HEK293 (cell line): ENCODE measurements around the gene SENP2.

ENCODE experiments used
- CTCF ChIA-PET: fragments of 350-600 bp; formaldehyde crosslinking; extraction: SDS; loops from one replicate; lab custom pipeline; 2021; ENCODE audit warnings: antibody characterized with exemption; lab: Yijun Ruan, JAX
- POLR2A ChIA-PET: fragments of 300-600 bp; formaldehyde crosslinking; extraction: SDS; loops from one replicate; lab custom pipeline; 2020; ENCODE audit warnings: antibody characterized with exemption, inconsistent platforms; lab: Yijun Ruan, JAX
- H3K27ac ChIP-seq: fragments of 200-500 bp; sonication (Bioruptor generic); 2 replicates; pipeline ENCODE4 v1.5.1; 2014; ENCODE audit warnings: low read depth, low read length, control low read depth, inconsistent platforms; ENCODE audit errors: extremely low read depth
- H3K36me3 ChIP-seq, 2 experiments: fragments of 200-500 bp in 1 of 2; sonication (Bioruptor generic) in 1 of 2; 1 replicate in 1 of 2; 2 replicates in 1 of 2; pipeline ENCODE4 v1.5.1; 2014 to 2017; ENCODE audit warnings: inconsistent platforms in 2 of 2, low read length in 2 of 2; ENCODE audit not compliant: control insufficient read depth in 2 of 2, insufficient read depth in 1 of 2
- H3K4me1 ChIP-seq: fragments of 200-500 bp; sonication (Bioruptor generic); 2 replicates; pipeline ENCODE4 v1.5.1; 2014; ENCODE audit warnings: mild to moderate bottlenecking, low read length, inconsistent platforms; ENCODE audit not compliant: control insufficient read depth, insufficient read depth
- H3K4me3 ChIP-seq: 2 replicates; pipeline ENCODE4 v1.5.1; 2011; ENCODE audit warnings: low read depth, mild to moderate bottlenecking, control low read depth, low read length, moderate library complexity
- H3K9me3 ChIP-seq: fragments of 200-500 bp; sonication (Bioruptor generic); 2 replicates; pipeline ENCODE4 v1.5.1; 2014; ENCODE audit warnings: low read depth, low read length, inconsistent platforms; ENCODE audit not compliant: control insufficient read depth, insufficient read depth
- GFI1B ChIP-seq: fragments of 450-650 bp; formaldehyde crosslinking; IDR thresholded peaks from 2 replicates; pipeline ENCODE4 v1.5.1; 2016; ENCODE audit warnings: missing biosample characterization, missing genetic modification characterization
- PRDM10 ChIP-seq: fragments of 450-650 bp; formaldehyde crosslinking; IDR thresholded peaks from 2 replicates; pipeline ENCODE4 v1.5.1; 2016; ENCODE audit warnings: missing biosample characterization, missing genetic modification characterization
- SALL2 ChIP-seq: fragments of 450-650 bp; formaldehyde crosslinking; IDR thresholded peaks from 2 replicates; pipeline ENCODE4 v1.5.0; 2017; ENCODE audit warnings: missing biosample characterization, mild to moderate bottlenecking, missing genetic modification characterization, borderline replicate concordance
- SETDB1 ChIP-seq: IDR thresholded peaks from one replicate; pipeline ENCODE4 v1.6.1; 2017; ENCODE audit warnings: mild to moderate bottlenecking, low read length, moderate library complexity, mixed read lengths; ENCODE audit not compliant: insufficient read length
- TRIM28 ChIP-seq: IDR thresholded peaks from 2 replicates; pipeline ENCODE4 v1.6.1; 2011; ENCODE audit warnings: low read length, control low read depth, borderline replicate concordance
- ZEB2 ChIP-seq: fragments of 450-650 bp; formaldehyde crosslinking; IDR thresholded peaks from 2 replicates; pipeline ENCODE4 v1.5.1; 2016; ENCODE audit warnings: missing biosample characterization, missing genetic modification characterization
- ZNF398 ChIP-seq: fragments of 450-650 bp; formaldehyde crosslinking; IDR thresholded peaks from 2 replicates; pipeline ENCODE4 v1.5.1; 2017; ENCODE audit warnings: missing biosample characterization, missing genetic modification characterization
- ZNF510 ChIP-seq: fragments of 450-650 bp; formaldehyde crosslinking; IDR thresholded peaks from 2 replicates; pipeline ENCODE4 v1.5.1; 2018; ENCODE audit warnings: mild to moderate bottlenecking, missing genetic modification characterization, missing biosample characterization; ENCODE audit not compliant: insufficient replicate concordance
- ZNF530 ChIP-seq: fragments of 450-650 bp; formaldehyde crosslinking; IDR thresholded peaks from 2 replicates; pipeline ENCODE4 v1.5.1; 2016; ENCODE audit warnings: low read depth, missing biosample characterization, missing genetic modification characterization
- ZNF555 ChIP-seq: fragments of 450-650 bp; formaldehyde crosslinking; conservative IDR thresholded peaks from 2 replicates; pipeline ENCODE4 v1.5.1; 2017; ENCODE audit warnings: missing biosample characterization, mild to moderate bottlenecking, missing genetic modification characterization, inconsistent platforms
- ZNF600 ChIP-seq: fragments of 450-650 bp; formaldehyde crosslinking; IDR thresholded peaks from 2 replicates; pipeline ENCODE4 v1.5.1; 2016; ENCODE audit warnings: missing biosample characterization, missing genetic modification characterization
- ZNF639 ChIP-seq: fragments of 450-650 bp; formaldehyde crosslinking; IDR thresholded peaks from 2 replicates; pipeline ENCODE4 v1.5.1; 2016; ENCODE audit warnings: missing biosample characterization, missing genetic modification characterization
- ZNF654 ChIP-seq: fragments of 450-650 bp; formaldehyde crosslinking; IDR thresholded peaks from 2 replicates; pipeline ENCODE4 v1.5.1; 2016; ENCODE audit warnings: low read depth, missing biosample characterization, missing genetic modification characterization
- ZNF660 ChIP-seq: fragments of 450-650 bp; IDR thresholded peaks from 2 replicates; pipeline ENCODE4 v1.5.1; 2018; ENCODE audit warnings: missing biosample characterization, mild to moderate bottlenecking, missing genetic modification characterization
- ZNF670 ChIP-seq: fragments of 450-650 bp; formaldehyde crosslinking; IDR thresholded peaks from 2 replicates; pipeline ENCODE4 v1.5.1; 2016; ENCODE audit warnings: missing biosample characterization, missing genetic modification characterization, low read depth
- ZNF707 ChIP-seq: fragments of 450-650 bp; formaldehyde crosslinking; IDR thresholded peaks from 2 replicates; pipeline ENCODE4 v1.5.1; 2016; ENCODE audit warnings: missing biosample characterization, missing genetic modification characterization
- ZNF791 ChIP-seq: fragments of 450-650 bp; formaldehyde crosslinking; IDR thresholded peaks from 2 replicates; pipeline ENCODE4 v1.5.1; 2016; ENCODE audit warnings: missing biosample characterization, missing genetic modification characterization

SENP2 gene

GRCh38 chr3:185677146-185677829 is 91.2 kb downstream of the SENP2 start:
- ChIA-PET CTCF (interaction anchor here (0.6 to 2.6 kb wide), 14 partner anchors 9 to 266 kb away, joined by 3 to 22 read pairs (median 4); no protein-coding TSS in a partner anchor), POLR2A (no interaction called here)
- no peak for TF ChIP-seq ZNF530
- TF ChIP-seq GFI1B (tag by site-specific recombination), result no peak
- TF ChIP-seq ZNF654 (tag by site-specific recombination), result peak; percentile 36
- peak; percentile 39; the same call in 1 of the 2 replicates for TF ChIP-seq ZNF660 (tag by site-specific recombination)
- TF ChIP-seq ZNF600, result no peak
- peaks cover 13 to 55% of the 10 kb centered on the region in 2 experiments for H3K36me3 ChIP-seq
- H3K9me3 ChIP-seq, result no peaks in the 10 kb centered on the region
- no peak overlapping the region for H3K4me3 ChIP-seq
- no peaks in the 10 kb centered on the region for H3K4me1 ChIP-seq
- no peak overlapping the region for H3K27ac ChIP-seq

- peaks cover 15 to 55% of the 10 kb centered on the region in 2 experiments for H3K36me3 ChIP-seq
- no peaks in the 10 kb centered on the region for H3K9me3 ChIP-seq
- no peaks in the 10 kb centered on the region for H3K4me1 ChIP-seq
- no peak overlapping the region for H3K27ac ChIP-seq
- no peak for TF ChIP-seq PRDM10 (tag by site-specific recombination)
- no peak for TF ChIP-seq ZNF707 (tag by site-specific recombination)
- no peak for TF ChIP-seq ZNF510
- no peak for TF ChIP-seq ZEB2 (tag by site-specific recombination)
- TF ChIP-seq ZNF398 (tag by site-specific recombination), result no peak
- no peak for TF ChIP-seq ZNF670
- TF ChIP-seq SALL2, result no peak
- TF ChIP-seq ZNF555, result no peak
- no peak for TF ChIP-seq ZNF639 (tag by site-specific recombination)
- peak; percentile 62; the same call in 1 of the 2 replicates for TF ChIP-seq ZNF791
- 0 out of 2 replicates have a peak, but pooled peaks have one; percentile 15 for TF ChIP-seq TRIM28
- peak; percentile 80 for TF ChIP-seq SETDB1
- ChIA-PET CTCF (interaction anchor here (0.7 to 2.6 kb wide), 11 partner anchors 8 to 265 kb away, joined by 3 to 22 read pairs (median 4); no protein-coding TSS in a partner anchor), POLR2A (no interaction called here)
- no peak overlapping the region for H3K4me3 ChIP-seq
Observed at GRCh38 chr3:185678027-185678426, 91.9 kb downstream of the SENP2 start.
